Lower leg skin (tissue), 4 donors: Measurements from ENCODE around the gene PDXDC1. TPM values are rescaled to one million over a fixed set of nuclear protein-coding genes. Genes with fewer than 3 reads are reported as not detected.
"Not testable (repeated sequence)": the region's sequence is repeated elsewhere in the genome, so short reads cannot be mapped to it uniquely, and the experiment has no call there.

Experiments used
- DNase-seq, 2 donors: peaks; one replicate each; pipeline ENCODE4 v3.0.0-alpha.2; 2019; ENCODE audit warnings: low spot score in 2 of 2
- H3K4me3 ChIP-seq: fragments of 200-600 bp; sonication (generic); 2 replicates; pipeline ENCODE4 v1.5.1; 2017; ENCODE audit warnings: mild to moderate bottlenecking, low read depth; ENCODE audit not compliant: poor library complexity, severe bottlenecking
- WGBS, 2 donors: methylation state at CpG; one replicate each; pipeline ENCODE4 v1.1.5; 2018; 5-methylcytosine and 5-hydroxymethylcytosine counted together
- intact Hi-C: fragments of 100-400 bp; cut with DNase I; formaldehyde crosslinking; loops from one replicate; pipeline ENCODE4 v1.15.0; 2023; ENCODE audit warnings: low total_unique reads
- total RNA-seq, 4 donors: library from RNA; depleted of rRNA; stranded (reverse); fragments of >200 nt; gene quantifications; one replicate each; pipeline ENCODE4 v1.1.0, GENCODE V29; 2016

The PDXDC1 gene
- total RNA-seq, 4 donors from 2014 or later = 38.2 to 63.0 (median 50.1) TPM

DNA sequence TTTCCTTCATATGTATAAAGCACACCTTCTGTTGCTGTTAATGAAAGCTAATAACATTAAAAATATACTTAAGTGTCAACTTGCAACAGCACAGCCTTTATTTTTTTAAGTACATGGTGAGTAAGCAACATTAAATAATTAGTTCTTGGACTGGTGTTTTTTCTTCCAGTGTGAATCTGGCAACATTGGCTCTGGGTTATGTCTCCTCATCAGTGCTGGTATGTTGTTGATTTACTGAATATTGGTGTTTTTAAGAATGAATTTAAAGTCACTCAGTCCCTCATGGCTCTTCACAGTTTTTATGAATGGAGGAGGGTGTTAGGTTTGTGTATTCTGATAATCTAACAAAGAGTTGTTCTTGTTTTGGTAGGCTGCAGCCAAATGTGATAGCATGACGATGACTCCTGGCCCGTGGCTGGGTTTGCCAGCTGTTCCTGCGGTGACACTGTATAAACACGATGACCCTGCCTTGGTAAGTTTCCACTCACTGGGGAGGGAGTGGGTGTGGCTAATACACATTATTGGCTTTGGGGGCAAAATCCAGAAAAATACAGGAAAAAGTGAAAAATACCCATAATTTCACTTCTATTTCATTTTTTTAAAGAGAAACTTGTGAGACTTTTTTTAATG is 42.2 kb downstream of the PDXDC1 start:
- DNase-seq = peak in 1 of 2 donors; percentile 84
- intact Hi-C loops = not testable (repeated sequence)
- whole genome bisulfite sequencing, 2 donors = 20 to 34% methylated on average over 4 of the region's 4 CpGs

DNA sequence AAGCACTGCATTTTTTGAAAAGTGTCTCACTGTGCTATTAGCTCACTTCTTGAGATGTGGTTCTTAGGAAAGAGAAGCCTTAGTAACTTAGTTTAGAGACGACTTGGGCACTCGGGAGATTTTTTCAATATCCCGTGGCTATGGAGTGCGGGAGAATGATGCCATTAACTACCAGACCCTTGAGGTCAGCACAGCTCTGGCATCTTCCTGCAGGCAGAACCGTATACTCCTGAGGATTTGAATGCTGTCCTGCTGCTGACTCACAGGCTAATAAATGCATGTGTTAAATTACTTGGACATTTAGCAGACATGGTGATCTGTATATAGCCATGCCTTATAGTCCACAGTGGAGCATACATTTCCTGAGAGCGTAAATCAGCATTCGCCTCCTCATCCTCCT is 46.6 kb downstream of the PDXDC1 start:
- intact Hi-C loops, H3K4me3 ChIP-seq: not testable (repeated sequence)
- DNase-seq = peak in 1 of 2 donors; percentile 31
- 79 to 89% methylated on average over 7 of the region's 7 CpGs for WGBS, 2 donors

More for the DNA sequence above, 42.2 kb downstream of the PDXDC1 start:
- not testable (repeated sequence) for H3K4me3 ChIP-seq

DNA sequence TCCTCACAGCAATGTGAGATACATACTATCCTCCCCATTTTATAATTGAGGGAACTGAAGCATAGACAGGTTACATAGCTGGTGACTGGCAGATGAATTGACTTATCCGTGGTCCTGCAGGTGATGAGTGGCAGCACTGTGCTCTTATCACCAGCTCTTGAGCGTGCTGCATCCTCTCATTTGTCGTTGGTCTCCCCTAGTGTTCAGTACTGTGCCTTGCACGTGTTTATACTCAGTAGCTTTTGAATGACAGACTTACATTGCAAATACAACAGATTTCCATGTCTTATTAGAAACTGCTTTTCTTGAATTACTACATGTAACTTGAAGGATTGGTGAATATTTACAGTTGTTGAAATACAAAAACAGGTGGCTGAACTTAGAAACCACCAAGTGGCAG is 47.4 kb downstream of the PDXDC1 start:
- DNase-seq = peak in 1 of 2 donors; percentile 74
- H3K4me3 ChIP-seq, intact Hi-C loops: not testable (repeated sequence)
- 27 to 34% methylated on average over 4 of the region's 4 CpGs for WGBS, 2 donors

DNA sequence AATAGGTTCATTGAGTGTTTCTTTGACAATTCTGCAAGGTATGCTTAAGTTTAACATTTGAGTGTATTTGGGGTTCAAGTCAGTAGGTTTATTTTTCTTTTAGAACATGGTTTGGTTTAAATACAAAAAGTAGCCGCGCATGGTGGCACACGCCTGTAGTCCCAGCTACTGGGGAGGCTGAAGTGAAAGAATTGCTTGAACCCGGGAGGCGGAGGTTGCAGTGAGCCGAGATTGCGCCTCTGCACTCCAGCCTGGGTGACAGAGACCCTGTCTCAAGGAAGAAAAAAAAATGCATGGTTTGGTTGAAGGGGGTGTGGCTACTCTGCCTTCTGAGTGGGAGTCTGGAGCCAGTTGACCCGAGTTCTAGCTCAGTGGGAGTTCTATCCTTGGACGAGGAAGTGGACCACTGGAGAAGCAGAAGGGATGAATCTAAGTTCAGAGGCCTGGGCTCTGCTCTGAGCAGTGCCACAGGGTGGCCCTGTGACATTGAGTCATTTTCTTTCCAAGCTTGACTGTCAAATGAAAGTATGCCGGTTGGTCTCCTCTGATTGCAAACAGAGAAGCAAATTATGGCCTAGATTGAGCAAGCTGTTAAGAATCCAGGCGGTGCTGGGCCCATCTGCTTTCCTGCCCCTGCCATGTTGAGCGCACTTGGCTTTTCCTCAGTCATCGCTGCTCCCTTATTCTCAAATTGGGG is 48.7 kb downstream of the PDXDC1 start:
- DNase-seq = peak in 1 of 2 donors; percentile 84
- intact Hi-C loops, H3K4me3 ChIP-seq: not testable (repeated sequence)
- 83 to 89% methylated on average over 13 of the region's 13 CpGs for WGBS, 2 donors

DNA sequence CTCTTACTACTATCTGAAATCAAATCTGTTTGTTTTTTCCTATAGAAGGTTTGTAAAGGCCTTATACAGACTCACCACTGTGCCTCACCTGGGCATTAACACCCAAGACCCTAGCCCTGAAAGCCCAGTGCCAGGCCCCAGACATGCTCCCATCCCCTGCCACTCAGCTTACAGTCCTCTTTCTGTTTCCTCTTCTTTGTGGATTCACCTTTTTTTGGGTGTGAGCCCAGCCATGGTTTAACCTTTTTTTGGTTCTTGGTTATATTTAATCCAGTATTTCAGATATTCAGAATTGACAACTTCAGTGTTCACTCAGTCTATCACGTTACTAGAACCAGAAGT is 50.0 kb downstream of the PDXDC1 start:
- H3K4me3 ChIP-seq = not testable (repeated sequence)
- peak in 1 of 2 donors; percentile 70 for DNase-seq

DNA sequence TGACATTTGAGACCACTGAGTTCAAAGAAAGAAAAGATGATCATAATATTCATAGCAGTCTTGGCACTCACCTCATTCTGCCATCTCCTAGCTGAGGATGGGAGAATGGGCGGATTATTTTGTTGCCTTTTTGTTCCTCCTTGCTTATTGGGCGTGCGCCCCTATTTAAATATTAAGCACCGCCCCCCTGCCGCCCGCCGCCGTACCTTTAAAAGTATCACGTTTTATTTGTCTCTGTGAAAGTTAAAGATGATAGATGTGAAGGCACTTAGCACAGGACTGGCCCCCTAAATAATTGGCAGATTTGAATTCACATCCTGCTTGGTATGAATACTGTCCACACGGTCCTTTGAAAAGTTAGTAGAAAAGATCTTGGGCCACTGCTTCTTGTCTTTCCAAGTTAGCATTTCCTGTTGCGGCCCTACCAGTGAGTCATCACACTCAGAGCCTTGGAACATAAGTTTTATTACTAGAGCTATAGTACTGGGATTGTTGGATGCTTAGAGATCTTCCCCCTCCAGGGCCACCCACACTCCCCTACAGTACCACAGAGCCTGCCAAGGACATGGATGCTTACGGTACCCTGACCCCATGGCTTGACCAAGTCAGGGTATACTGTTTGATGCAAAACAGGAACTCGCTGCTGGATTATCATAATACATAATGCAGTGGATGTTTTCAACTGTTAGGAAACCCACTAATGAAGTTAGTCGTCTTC is 50.6 kb downstream of the PDXDC1 start:
- 78 to 83% methylated on average over 14 of the region's 14 CpGs for WGBS, 2 donors
- H3K4me3 ChIP-seq, intact Hi-C loops: not testable (repeated sequence)
- peak in 1 of 2 donors; percentile 85 for DNase-seq

More for the DNA sequence above, 50.0 kb downstream of the PDXDC1 start:
- WGBS, 2 donors = 83 to 88% methylated on average over 1 of the region's 1 CpG
- intact Hi-C loops = not testable (repeated sequence)

DNA sequence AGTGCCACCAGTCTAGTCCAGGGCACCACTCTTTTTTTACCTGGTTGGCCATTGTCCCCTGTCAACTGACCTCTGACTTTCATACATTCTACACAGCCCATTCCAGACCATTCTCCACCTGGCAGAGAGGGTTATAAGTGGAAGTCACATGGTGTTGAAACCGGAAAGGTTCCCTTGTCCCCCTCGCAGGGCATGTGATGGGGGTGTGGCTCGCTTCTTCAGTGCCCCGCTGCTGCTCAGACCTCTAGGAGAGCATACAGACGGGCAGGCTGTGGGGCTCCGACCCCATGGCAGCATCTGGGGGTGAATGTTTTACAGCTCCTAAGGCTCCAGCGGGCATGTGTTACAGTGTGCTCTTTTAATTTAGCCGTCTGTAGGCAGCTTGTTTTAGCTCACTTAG is 52.2 kb downstream of the PDXDC1 start:
- peak in 1 of 2 donors; percentile 37 for DNase-seq
- H3K4me3 ChIP-seq, intact Hi-C loops: not testable (repeated sequence)
- 76 to 81% methylated on average over 4 to 7 of the region's 8 CpGs for WGBS, 2 donors

DNA sequence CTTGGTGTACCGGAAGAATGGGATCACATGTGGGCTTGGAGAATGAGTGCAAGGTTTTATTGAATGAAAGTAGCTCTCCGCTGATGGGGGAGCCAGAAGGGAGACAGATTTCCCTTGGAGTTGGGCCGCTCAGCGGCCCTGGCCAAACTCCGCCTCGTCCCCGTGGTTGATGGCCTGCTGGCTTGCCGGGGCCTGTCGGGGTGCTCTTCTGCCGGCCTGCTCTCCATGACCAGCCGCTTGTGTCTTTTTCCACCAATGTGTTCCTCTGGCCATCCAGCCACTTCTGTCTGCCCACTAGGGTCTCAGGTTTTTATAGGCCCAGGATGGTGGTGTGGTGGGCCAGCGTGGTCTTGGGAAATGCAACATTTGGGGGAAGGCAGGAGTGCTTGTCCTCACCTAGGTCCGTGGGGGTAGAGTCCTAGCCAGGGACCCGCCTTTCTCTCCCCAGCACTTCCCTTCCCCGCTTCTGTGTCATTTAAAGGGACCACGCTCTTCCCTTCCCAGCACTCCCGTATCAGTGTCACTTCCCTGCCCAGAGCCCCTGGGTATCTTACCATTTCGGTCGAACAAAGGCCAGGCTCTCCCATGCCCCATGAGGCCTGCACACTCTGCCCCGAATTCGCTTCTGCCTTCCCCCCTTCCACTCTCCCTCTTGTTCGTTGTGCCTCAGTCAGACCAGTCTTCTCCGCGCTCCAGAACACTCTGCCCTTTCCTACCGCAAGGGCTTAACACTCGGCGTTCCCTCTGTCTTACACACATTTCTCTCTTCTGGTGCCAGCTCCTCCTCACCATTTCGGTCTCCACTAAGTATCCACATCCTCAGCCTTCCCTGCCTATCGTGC is 52.9 kb downstream of the PDXDC1 start:
- H3K4me3 ChIP-seq, intact Hi-C loops: not testable (repeated sequence)
- DNase-seq = peak in 1 of 2 donors; percentile 82
- 72 to 91% methylated on average over 28 to 29 of the region's 29 CpGs for WGBS, 2 donors

DNA sequence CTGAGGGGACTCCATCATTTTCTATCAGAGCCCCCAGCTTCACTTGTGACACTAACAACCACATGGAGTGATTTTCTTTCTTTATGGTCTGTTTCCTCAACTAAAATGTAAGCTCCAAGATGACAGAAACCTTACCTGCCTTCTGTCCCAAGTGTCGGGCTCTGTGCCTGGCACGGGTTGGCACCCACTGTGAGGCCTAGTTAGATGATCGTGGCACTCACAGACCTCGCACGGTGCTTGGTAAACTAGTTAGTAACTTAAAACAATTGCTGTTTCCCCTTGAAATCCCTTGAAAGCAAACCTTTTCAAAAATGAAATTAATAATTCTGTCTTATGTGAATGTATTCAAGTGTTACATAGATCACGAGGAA is 53.5 kb downstream of the PDXDC1 start:
- peak in 1 of 2 donors; percentile 82 for DNase-seq
- WGBS, 2 donors = 84 to 93% methylated on average over 6 of the region's 6 CpGs
- H3K4me3 ChIP-seq, intact Hi-C loops: not testable (repeated sequence)

DNA sequence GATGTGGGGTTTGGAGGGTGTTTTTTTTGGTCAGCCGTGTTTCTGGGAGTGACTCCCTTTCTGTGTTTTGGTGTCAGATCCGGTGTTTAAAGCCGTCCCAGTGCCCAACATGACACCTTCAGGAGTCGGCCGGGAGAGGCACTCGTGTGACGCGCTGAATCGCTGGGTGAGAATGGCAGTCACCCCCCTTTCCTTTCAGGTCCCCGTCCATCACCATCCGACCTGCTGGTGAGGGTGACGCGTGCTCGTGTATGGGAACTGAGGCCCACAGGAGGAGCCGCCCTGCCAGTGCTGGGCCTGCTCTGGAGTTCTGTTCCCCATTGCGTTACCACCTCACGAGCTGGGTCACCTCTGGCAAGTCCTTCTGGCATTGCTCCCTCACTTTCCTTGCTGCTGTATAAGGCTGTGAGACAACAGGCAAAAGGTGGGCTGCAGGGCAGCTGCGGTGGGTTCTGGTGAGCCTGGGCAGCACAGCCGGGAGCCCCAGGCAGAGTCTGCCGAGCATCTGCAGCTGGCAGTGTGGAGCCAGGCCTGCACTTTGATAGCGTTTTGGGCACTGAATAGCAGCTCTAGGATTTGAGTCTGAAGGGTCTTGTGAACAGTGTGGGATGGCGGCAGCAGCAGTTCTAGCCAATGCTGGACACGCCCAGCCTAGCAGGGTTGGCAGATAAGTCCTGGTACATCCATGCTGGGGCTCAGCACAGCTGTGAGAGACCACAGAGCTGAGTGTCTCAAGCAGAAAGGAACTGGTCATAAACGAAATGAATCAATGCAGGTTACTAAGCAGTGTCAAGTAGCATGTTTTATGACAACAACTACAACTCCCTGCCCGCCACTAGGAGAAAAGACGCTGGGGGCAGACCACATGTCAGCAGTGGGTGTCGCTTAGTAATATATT is 54.2 kb downstream of the PDXDC1 start:
- intact Hi-C loops, H3K4me3 ChIP-seq: not testable (repeated sequence)
- WGBS, 2 donors = 76 to 86% methylated on average over 22 to 27 of the region's 27 CpGs
- DNase-seq = peak in 1 of 2 donors; percentile 84

DNA sequence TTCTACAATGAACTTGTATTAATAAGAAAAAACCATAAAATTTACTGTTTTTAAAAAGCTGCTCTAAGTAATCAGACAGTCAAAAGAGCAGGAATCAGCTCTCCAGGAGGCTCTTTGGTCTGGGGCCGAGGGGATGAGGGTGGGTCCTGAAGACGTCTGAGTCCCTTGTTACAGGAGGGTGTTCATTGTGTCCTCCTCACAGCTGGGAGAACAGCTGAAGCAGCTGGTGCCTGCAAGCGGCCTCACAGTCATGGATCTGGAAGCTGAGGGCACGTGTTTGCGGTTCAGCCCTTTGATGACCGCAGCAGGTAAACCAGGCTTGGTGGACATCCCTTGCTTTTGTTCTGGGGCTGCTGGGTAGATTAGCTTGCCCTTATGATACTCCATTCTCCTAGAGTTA is 54.9 kb downstream of the PDXDC1 start:
- intact Hi-C loops, H3K4me3 ChIP-seq: not testable (repeated sequence)
- 75 to 88% methylated on average over 6 of the region's 6 CpGs for WGBS, 2 donors
- peak in 1 of 2 donors; percentile 77 for DNase-seq
